PFSK-1 (cell line): ENCODE measurements around the gene PATL1.

Experiments
- FOXP2 ChIP-seq: optimal IDR thresholded peaks from 2 replicates; pipeline ENCODE3; 2011; ENCODE audit warnings: borderline replicate concordance, control low read depth, inconsistent platforms; ENCODE audit not compliant: insufficient read depth; ENCODE audit errors: extremely low read length, extremely low read depth
- POLR2AphosphoS5 ChIP-seq: IDR thresholded peaks from 2 replicates; pipeline ENCODE4 v1.6.1; 2012; ENCODE audit warnings: low read depth, mild to moderate bottlenecking, control low read depth, low read length, moderate library complexity
- REST ChIP-seq, 2 experiments: IDR thresholded peaks; 2 replicates each; pipeline versions ENCODE4 v1.6.1 to v1.8.0; 2011 to 2012; ENCODE audit warnings: low read depth in 2 of 2, low read length in 2 of 2, control low read depth in 1 of 2, inconsistent platforms in 1 of 2, mild to moderate bottlenecking in 1 of 2, moderate library complexity in 1 of 2; ENCODE audit not compliant: insufficient read depth in 1 of 2
- SIN3A ChIP-seq: IDR thresholded peaks from 2 replicates; pipeline ENCODE4 v1.6.1; 2012; ENCODE audit warnings: mild to moderate bottlenecking, low read length, moderate library complexity, borderline replicate concordance; ENCODE audit not compliant: insufficient read depth
- TAF1 ChIP-seq: IDR thresholded peaks from 2 replicates; pipeline ENCODE4 v1.6.1; 2012; ENCODE audit warnings: low read length, control low read depth, borderline replicate concordance; ENCODE audit not compliant: insufficient read depth

- TF ChIP-seq REST (IDR thresholded peaks at IDR 0.05; ENCODE audit: insufficient read depth in 1 of 2, low read depth in 2 of 2, low read length in 2 of 2) (no peak), TAF1 (no peak), FOXP2 (no peak), POLR2AphosphoS5 (no peak), SIN3A (no peak)
Observed at GRCh38 chr11:59601788-59602187, 67.0 kb downstream of the PATL1 start.
